Measurements from ENCODE around the gene SYTL5.
"Not testable (repeated sequence)": the region's sequence is repeated elsewhere in the genome, so short reads cannot be mapped to it uniquely, and the experiment has no call there.

SYTL5 gene

DNA sequence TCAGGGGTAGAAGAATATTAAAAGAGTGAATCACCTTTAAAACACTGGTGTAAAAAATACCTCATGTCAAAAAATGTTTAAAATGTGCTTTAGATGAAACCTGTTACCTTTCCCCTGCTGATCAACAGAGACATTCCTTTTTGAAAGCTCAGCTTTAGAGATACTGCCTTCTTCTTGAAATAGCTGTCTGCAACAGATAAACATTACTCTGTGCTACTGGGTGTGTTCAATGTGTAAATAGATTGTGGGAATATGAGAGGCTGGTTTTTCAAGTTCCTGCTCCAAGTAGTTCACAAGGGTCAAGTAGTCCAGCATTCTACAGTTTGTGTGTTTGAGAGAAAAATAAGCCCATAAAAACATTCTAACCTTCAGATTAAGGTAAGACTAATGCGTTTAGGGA lies at the start of gene SYTL5:
Gene SYTL5 (plus strand): TSS at position 263 of the 400 bp plus-strand sequence. CDS start 27,337 bp downstream, outside the sequence.
- TF ChIP-seq POLR2A (IDR thresholded peaks at IDR 0.05; ENCODE audit: low read depth, low read length): no peak
- no peak for FAIRE-seq
- DNase-seq (ENCODE audit: insufficient read length, low spot score): no peak

GRCh38 chrX:37958525-37959211 lies 47.7 kb upstream of the SYTL5 start:
- FAIRE-seq (no peak), DNase-seq (ENCODE audit: insufficient read length, low spot score) (no peak)
- no peak for TF ChIP-seq POLR2A (IDR thresholded peaks at IDR 0.05; ENCODE audit: low read depth, low read length)

- no peak for TF ChIP-seq POLR2A (IDR thresholded peaks at IDR 0.05; ENCODE audit: low read depth, low read length)
- DNase-seq (ENCODE audit: insufficient read length, low spot score) (no peak), FAIRE-seq (no peak)
These were observed 46.9 kb upstream of the SYTL5 start for GRCh38 chrX:37959212-37960021.

GRCh38 chrX:37961118-37961517 lies 45.2 kb upstream of the SYTL5 start:
- no peak for FAIRE-seq
- no peak for TF ChIP-seq POLR2A (IDR thresholded peaks at IDR 0.05; ENCODE audit: low read depth, low read length)

DNA sequence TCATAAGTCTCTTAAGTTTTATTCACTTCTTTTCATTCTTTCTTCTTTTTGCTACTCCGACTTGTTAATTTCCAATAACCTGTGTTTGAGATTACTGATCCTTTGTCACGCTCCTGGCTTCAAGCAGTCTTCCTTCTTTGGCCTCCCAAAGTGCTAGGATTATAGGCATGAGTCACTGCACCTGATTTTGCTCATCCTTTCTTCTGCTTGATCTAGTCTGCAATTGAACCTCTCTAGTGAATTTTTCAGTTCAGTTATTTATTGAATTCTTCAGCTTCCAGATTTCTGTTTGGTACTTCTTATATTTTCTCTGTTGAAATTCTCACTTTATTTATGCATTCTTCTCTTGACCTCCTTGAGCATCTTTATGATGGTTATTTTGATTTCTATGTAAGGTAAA lies 38.6 kb upstream of the SYTL5 start:
- FAIRE-seq (no peak), DNase-seq (ENCODE audit: insufficient read length, low spot score) (no peak)
- TF ChIP-seq POLR2A (IDR thresholded peaks at IDR 0.05; ENCODE audit: low read depth, low read length): no peak

More at GRCh38 chrX:37961118-37961517, 45.2 kb upstream of the SYTL5 start:
- no peak for DNase-seq (ENCODE audit: insufficient read length, low spot score)

DNA sequence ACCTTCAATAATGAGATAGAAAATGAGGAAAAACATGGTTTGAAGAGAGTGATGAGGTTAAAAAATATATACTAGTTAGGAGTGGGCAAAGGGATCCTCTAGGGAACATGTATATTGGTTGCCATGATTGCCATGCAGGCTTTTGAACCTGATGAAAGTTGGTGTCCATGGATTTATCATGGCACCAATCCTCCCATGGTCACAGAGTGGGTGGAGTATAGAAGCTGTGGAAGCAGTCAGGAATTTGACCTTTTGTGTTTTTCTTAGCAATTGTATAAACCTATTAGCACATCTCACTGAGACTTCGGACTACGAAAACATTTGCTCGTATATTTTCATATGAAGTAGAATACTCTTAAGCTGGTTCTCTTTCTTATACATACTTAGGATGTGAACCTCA lies 30.9 kb upstream of the SYTL5 start:
- no peak for DNase-seq (ENCODE audit: insufficient read length, low spot score)
- no peak for TF ChIP-seq POLR2A (IDR thresholded peaks at IDR 0.05; ENCODE audit: low read depth, low read length)
- FAIRE-seq: no peak

- DNase-seq (ENCODE audit: insufficient read length, low spot score): no peak
- no peak for TF ChIP-seq POLR2A (IDR thresholded peaks at IDR 0.05; ENCODE audit: low read depth, low read length)
- no peak for FAIRE-seq
These were observed 30.2 kb upstream of the SYTL5 start for GRCh38 chrX:37976153-37976552.

DNA sequence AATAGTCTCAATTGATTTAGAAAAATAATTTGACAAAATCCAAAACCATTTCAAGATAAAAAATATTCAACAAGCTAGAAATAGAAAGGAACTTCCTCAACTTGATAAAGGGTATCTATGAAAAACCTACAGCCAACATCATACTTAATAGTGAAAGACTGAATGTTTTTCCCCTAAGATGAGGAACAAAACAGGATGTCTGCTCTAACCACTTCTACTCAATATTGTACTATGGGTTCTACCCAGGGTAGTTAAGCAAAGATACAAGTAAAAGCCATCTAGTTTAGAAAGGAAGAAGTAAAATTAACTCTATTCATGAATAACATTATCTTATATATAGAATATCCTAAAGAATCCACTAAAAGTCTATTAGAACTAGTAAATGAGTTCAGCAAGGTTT lies 21.5 kb upstream of the SYTL5 start:
- FAIRE-seq: no peak
- DNase-seq (ENCODE audit: insufficient read length, low spot score): no peak
- no peak for TF ChIP-seq POLR2A (IDR thresholded peaks at IDR 0.05; ENCODE audit: low read depth, low read length)

GRCh38 chrX:37986893-37987292 lies 19.5 kb upstream of the SYTL5 start:
- FAIRE-seq (no peak), DNase-seq (ENCODE audit: insufficient read length, low spot score) (no peak)
- TF ChIP-seq POLR2A (IDR thresholded peaks at IDR 0.05; ENCODE audit: low read depth, low read length): no peak

- no peak for FAIRE-seq
These were observed 17.0 kb upstream of the SYTL5 start for GRCh38 chrX:37989304-37989703.

GRCh38 chrX:37991303-37991702 lies 15.1 kb upstream of the SYTL5 start:
- FAIRE-seq; DNase-seq (ENCODE audit: insufficient read length, low spot score): not testable (repeated sequence)

More at GRCh38 chrX:37989304-37989703, 17.0 kb upstream of the SYTL5 start:
- no peak for DNase-seq (ENCODE audit: insufficient read length, low spot score)
- TF ChIP-seq POLR2A (IDR thresholded peaks at IDR 0.05; ENCODE audit: low read depth, low read length): no peak

DNA sequence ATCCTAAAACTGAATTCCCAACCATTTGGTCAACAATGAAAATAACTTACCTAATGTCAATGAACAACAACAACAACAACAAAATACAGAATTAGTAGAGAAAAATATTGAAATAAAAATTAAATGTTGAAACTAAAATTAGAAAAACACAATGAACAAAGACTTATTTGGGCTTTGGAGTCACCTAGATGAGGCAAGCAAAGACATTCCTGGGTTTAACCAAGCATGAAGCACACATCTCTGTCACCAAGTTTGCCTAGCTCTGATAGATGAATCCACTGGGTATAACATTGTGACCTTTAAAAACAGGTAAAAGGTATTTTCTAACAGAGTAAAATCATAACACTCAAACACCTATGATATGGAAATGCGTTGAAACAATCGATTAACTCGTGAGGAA lies 13.2 kb upstream of the SYTL5 start:
- TF ChIP-seq POLR2A (IDR thresholded peaks at IDR 0.05; ENCODE audit: low read depth, low read length): no peak
- no peak for DNase-seq (ENCODE audit: insufficient read length, low spot score)
- no peak for FAIRE-seq

DNA sequence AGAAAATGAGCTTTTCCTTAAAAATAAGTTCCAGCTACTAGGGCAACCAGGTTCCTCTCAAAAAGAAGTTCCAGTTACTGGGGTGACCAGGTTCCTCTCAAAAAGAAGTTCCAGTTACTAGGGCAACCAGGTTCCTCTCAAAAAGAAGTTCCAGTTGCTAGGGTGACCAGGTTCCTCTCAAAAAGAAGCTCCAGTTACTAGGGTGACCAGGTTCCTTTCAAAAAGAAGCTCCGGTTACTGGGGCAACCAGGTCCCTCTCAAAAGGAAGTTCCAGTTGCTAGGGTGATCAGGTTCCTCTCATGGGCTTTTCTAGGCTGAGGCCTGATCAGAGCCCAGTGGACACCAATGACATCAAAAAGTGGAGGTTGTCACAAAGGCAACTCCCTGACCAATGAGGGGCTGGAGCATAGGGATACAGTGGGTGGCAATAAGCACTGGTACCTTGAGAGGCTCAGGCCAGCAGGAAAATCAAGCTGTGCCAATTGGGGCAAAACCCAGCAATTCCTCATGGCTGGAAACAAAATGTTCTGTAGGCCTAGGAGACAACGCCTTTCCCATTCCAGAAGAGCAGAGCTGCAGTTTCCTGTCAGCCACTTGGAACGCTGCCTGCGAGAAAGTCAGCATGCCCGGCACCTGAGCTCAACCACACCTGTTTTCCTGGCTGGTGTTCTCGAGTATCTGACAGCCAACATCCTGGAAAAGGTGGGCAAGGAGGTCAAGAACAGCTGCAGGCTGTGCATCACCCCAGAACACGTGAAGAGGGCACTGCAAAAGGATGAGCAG lies 12.3 kb upstream of the SYTL5 start:
- no peak for TF ChIP-seq POLR2A (IDR thresholded peaks at IDR 0.05; ENCODE audit: low read depth, low read length)
- DNase-seq (ENCODE audit: insufficient read length, low spot score): no peak
- no peak for FAIRE-seq

DNA sequence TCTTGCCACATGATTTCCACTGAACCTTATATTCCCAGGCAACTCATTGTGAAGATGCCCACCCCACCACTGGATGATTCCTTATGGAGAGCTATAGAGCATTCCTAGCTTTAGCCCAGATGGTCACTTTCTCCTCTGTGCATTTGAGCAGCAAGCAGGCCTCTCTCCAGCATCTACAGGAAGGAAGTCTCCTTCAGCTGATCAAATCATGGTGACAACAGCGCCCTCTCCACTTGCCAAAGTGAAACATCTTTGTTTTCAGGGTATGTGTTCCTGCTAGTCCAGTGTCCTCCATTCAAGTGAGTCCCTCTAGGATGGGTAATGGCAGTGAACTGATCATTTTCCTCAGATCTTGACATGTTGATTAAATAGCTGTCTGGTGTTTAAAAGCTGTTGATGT lies 10.9 kb upstream of the SYTL5 start:
- TF ChIP-seq POLR2A (IDR thresholded peaks at IDR 0.05; ENCODE audit: low read depth, low read length): no peak
- no peak for FAIRE-seq

More for the DNA sequence above, 10.9 kb upstream of the SYTL5 start:
- DNase-seq (ENCODE audit: insufficient read length, low spot score): no peak
